Endothelial cell (in vitro differentiated cells): ENCODE results near the gene TPPP2. TPM values are rescaled to one million over a fixed set of nuclear protein-coding genes. Genes with fewer than 3 reads are reported as not detected.

Experiments used
- DNase-seq: peaks from one replicate; pipeline ENCODE4 v3.0.0; 2021; ENCODE audit warnings: low spot score
- H3K27ac Mint-ChIP-seq: one replicate; pipeline ENCODE4 v1.8.0; 2021; ENCODE audit warnings: mixed read lengths, inconsistent platforms; ENCODE audit not compliant: unreplicated experiment
- H3K27me3 Mint-ChIP-seq: one replicate; pipeline ENCODE4 v1.8.0; 2021; ENCODE audit warnings: mild to moderate bottlenecking, moderate library complexity, mixed read lengths, inconsistent platforms; ENCODE audit not compliant: unreplicated experiment
- H3K36me3 Mint-ChIP-seq: one replicate; pipeline ENCODE4 v1.8.0; 2021; ENCODE audit warnings: mild to moderate bottlenecking, low read depth, mixed read lengths, inconsistent platforms; ENCODE audit not compliant: unreplicated experiment
- H3K4me1 Mint-ChIP-seq: one replicate; pipeline ENCODE4 v1.8.0; 2021; ENCODE audit warnings: mild to moderate bottlenecking, mixed read lengths, inconsistent platforms; ENCODE audit not compliant: unreplicated experiment
- H3K4me3 Mint-ChIP-seq: one replicate; pipeline ENCODE4 v1.8.0; 2021; ENCODE audit warnings: mild to moderate bottlenecking, mixed read lengths, inconsistent platforms; ENCODE audit not compliant: unreplicated experiment
- H3K9me3 Mint-ChIP-seq: one replicate; pipeline ENCODE4 v1.8.0; 2021; ENCODE audit warnings: mixed read lengths, inconsistent platforms; ENCODE audit not compliant: unreplicated experiment
- total RNA-seq: library from RNA; stranded (reverse); fragmentation: NEBNext Ultra II Directional; extraction: Animal tissue kit (Norgen Biotek cat#: 25700); gene quantifications from one replicate; pipeline ENCODE4 v1.2.1, GENCODE V29; 2021; ENCODE audit not compliant: unreplicated experiment
- TF ChIP-seq, protein P1 (sequence below): fragments of 200-600 bp; sonication (generic); IDR thresholded peaks from one replicate; pipeline ENCODE4 v1.5.0; 2021; ENCODE audit warnings: antibody characterized with exemption; ENCODE audit not compliant: unreplicated experiment

Gene TPPP2
- total RNA-seq, 1 donor from 2014 or later = 0.62 TPM

DNA sequence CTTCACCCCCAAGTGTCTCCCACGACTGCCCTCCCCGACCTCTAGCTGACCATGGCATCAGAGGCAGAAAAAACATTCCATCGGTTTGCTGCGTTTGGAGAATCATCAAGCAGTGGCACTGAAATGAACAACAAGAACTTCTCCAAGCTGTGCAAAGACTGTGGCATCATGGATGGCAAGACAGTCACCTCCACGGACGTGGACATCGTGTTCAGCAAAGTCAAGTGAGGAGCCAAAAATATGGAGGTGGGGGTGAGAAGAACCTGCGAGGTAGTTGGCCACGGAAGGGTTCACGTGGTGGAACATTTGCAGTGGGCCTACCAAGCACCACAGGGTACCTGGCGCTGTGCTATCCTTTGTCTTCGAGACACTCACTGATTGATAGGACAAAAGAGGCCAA is 514 bp downstream of the TPPP2 start:
- H3K4me3 Mint-ChIP-seq = no peak overlapping the region
- peaks cover 23% of the 10 kb centered on the region for H3K27me3 Mint-ChIP-seq
- H3K36me3 Mint-ChIP-seq = no peaks in the 10 kb centered on the region
- no peak overlapping the region for H3K27ac Mint-ChIP-seq
- no peak for DNase-seq
- H3K4me1 Mint-ChIP-seq = peaks cover 4% of the 10 kb centered on the region
- TF ChIP-seq, protein P1, sequence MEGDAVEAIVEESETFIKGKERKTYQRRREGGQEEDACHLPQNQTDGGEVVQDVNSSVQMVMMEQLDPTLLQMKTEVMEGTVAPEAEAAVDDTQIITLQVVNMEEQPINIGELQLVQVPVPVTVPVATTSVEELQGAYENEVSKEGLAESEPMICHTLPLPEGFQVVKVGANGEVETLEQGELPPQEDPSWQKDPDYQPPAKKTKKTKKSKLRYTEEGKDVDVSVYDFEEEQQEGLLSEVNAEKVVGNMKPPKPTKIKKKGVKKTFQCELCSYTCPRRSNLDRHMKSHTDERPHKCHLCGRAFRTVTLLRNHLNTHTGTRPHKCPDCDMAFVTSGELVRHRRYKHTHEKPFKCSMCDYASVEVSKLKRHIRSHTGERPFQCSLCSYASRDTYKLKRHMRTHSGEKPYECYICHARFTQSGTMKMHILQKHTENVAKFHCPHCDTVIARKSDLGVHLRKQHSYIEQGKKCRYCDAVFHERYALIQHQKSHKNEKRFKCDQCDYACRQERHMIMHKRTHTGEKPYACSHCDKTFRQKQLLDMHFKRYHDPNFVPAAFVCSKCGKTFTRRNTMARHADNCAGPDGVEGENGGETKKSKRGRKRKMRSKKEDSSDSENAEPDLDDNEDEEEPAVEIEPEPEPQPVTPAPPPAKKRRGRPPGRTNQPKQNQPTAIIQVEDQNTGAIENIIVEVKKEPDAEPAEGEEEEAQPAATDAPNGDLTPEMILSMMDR = no peak
- H3K9me3 Mint-ChIP-seq = no peaks in the 10 kb centered on the region

DNA sequence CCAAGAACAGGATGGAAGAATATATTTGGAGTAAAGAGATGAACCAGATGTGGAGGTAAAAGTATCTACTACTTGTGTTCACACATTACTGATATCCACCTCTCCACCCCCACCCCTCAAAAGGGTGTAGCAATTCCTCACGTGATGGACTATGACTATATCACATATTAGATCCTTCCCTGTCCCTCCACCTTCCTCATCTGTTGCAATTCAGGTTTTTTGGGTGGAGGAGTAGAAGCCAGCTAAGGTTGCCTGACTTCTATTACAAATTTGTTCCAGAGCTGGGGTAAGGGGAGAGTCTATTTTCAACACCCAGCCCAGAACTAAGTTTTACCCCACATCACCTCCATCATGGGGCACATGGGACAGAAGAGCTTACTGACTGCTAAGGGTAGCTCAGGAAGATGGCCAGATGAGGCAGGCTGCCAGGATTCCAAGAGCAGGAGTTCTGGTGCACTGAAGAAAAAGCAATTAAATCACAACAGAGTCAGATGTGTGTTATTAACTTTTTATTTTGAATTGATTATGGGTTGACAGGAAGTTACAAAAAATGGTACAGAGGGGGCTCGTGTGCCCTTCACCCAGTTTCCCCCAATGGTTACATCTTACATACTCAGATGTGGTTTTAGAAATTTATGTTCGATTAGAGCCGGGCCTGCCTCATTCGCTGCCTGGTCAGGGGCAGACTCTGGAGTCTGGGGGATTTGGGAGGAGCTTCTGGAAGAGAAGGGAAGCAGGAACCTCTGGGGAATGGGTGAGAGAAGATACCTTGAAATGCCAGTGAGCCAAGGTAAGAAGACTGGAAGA is 2.5 kb downstream of the TPPP2 start:
- DNase-seq = no peak
- no peak overlapping the region for H3K27ac Mint-ChIP-seq
- H3K36me3 Mint-ChIP-seq = no peaks in the 10 kb centered on the region
- H3K9me3 Mint-ChIP-seq = no peaks in the 10 kb centered on the region
- H3K4me3 Mint-ChIP-seq = no peak overlapping the region
- TF ChIP-seq, protein P1 = no peak
- no peaks in the 10 kb centered on the region for H3K4me1 Mint-ChIP-seq
- H3K27me3 Mint-ChIP-seq = peaks cover 19% of the 10 kb centered on the region

DNA sequence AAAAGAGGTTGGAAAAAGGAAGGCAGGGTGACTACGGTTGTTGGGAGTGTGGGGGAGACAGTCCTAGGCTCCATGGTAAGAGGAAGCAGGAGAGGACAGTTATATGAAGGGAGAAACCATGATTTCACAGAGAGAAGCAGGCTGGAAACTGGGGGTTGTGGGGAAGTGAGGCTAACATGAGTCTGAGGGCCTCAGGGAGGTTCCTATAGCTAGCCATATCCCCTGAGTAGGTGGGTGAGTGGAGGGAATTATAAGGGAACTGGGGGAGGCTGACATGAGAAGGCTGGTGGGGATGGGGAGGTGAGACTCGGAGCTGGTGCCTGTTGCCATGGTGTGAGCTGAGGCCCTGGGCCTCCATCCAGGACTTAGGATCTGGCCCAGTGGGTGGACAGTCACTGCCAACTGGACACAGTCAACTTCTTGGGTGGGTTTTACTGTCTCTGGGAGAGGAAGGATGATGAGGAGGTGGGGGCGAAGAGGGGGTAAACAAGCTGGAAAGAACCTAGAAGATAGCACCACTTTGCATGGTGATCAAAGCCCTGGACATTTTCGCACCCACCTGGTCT is 3.2 kb downstream of the TPPP2 start:
- no peak overlapping the region for H3K27ac Mint-ChIP-seq

DNA sequence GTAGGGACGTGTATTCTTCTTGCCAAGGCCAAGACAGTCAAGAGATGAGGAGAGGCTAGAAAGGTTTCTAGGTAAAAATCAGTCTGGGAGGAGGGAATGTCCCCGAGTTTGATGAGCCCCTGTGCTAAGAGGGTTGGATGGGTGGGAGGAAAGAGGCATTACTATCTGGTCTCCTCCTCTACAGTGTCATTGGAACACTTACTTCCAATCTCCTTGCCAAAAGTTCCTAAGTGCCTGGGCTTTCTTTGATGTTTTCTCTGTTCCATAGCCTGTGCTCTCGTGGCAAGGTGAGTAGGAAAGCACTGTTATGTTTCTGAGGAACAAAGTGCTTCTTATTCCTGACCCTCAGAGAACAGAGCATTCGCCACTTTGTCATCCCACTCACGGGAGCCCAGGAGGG is 4.7 kb downstream of the TPPP2 start, which contains the start of gene RNASE13:
RNASE13 (minus strand) TSS at position 101 of the 400 bp plus-strand sequence. CDS start 519 bp downstream, outside the sequence.
- H3K4me3 Mint-ChIP-seq = peak within 1 kb of the TSS; percentile 39
- no peaks in the 10 kb centered on the region for H3K9me3 Mint-ChIP-seq
- peaks cover 14% of the 10 kb centered on the region for H3K4me1 Mint-ChIP-seq
- TF ChIP-seq, protein P1 = no peak
- no peak within 1 kb of the TSS for H3K27ac Mint-ChIP-seq
- H3K27me3 Mint-ChIP-seq = peaks cover 17% of the 10 kb centered on the region
- H3K36me3 Mint-ChIP-seq = no peaks in the 10 kb centered on the region
- no peak for DNase-seq

More for the DNA sequence above, 3.2 kb downstream of the TPPP2 start:
- H3K4me1 Mint-ChIP-seq = peaks cover under 1% of the 10 kb centered on the region
- no peaks in the 10 kb centered on the region for H3K9me3 Mint-ChIP-seq
- H3K36me3 Mint-ChIP-seq = no peaks in the 10 kb centered on the region
- no peak for DNase-seq
- no peak overlapping the region for H3K4me3 Mint-ChIP-seq
- H3K27me3 Mint-ChIP-seq = peaks cover 19% of the 10 kb centered on the region
- TF ChIP-seq, protein P1 = no peak

DNA sequence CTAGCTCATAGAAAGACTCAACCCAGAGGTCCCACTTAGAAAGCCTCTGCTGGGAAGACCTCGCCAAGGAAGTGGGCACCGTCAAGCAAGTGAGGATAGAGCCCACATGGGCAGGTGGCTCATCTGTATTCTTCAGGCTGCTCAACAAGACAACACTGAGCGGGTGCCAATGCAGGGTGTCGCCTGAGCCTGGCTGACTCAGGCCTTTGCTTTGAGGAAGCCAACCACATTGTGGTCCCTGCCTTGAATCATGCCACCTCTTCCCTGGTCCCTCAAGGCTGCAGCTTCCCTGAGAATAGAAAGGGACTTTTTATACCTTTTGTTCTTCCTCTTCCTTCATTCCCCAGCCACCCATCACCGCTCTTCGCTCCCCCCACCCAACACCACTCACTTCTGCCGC is 6.7 kb downstream of the TPPP2 start:
- no peak overlapping the region for H3K4me3 Mint-ChIP-seq
- H3K27ac Mint-ChIP-seq = no peak overlapping the region
- TF ChIP-seq, protein P1 = no peak
- peaks cover 17% of the 10 kb centered on the region for H3K4me1 Mint-ChIP-seq
- no peaks in the 10 kb centered on the region for H3K9me3 Mint-ChIP-seq
- no peaks in the 10 kb centered on the region for H3K36me3 Mint-ChIP-seq
- DNase-seq = no peak
- H3K27me3 Mint-ChIP-seq = peaks cover 15% of the 10 kb centered on the region
